Hepatocyte (in vitro differentiated cells): ENCODE data around the gene PPM1L.

ENCODE experiments used
- EZH2 ChIP-seq: fragments of 200-600 bp; sonication (generic); IDR thresholded peaks from 2 replicates; pipeline ENCODE4 v1.6.1; 2016; ENCODE audit warnings: antibody characterized with exemption, mild to moderate bottlenecking, borderline replicate concordance
- TF ChIP-seq, protein P1 (sequence below): fragments of 200-600 bp; sonication (generic); IDR thresholded peaks from 2 replicates; pipeline ENCODE4 v1.5.1; 2016; ENCODE audit warnings: antibody characterized with exemption, mild to moderate bottlenecking; ENCODE audit not compliant: poor library complexity

- TF ChIP-seq, protein P1, sequence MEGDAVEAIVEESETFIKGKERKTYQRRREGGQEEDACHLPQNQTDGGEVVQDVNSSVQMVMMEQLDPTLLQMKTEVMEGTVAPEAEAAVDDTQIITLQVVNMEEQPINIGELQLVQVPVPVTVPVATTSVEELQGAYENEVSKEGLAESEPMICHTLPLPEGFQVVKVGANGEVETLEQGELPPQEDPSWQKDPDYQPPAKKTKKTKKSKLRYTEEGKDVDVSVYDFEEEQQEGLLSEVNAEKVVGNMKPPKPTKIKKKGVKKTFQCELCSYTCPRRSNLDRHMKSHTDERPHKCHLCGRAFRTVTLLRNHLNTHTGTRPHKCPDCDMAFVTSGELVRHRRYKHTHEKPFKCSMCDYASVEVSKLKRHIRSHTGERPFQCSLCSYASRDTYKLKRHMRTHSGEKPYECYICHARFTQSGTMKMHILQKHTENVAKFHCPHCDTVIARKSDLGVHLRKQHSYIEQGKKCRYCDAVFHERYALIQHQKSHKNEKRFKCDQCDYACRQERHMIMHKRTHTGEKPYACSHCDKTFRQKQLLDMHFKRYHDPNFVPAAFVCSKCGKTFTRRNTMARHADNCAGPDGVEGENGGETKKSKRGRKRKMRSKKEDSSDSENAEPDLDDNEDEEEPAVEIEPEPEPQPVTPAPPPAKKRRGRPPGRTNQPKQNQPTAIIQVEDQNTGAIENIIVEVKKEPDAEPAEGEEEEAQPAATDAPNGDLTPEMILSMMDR: no peak
- TF ChIP-seq EZH2: no peak
Observed at GRCh38 chr3:160992712-160993111, 236.7 kb downstream of the PPM1L start.
